HG03457 (cell line): ENCODE data around the gene C3orf33.

ENCODE experiments used
- ATAC-seq: cut with Tn5 transposase; IDR thresholded peaks from one replicate; pipeline ENCODE4 v1.9.1; 2021; ENCODE audit warnings: moderate number of reproducible peaks; ENCODE audit not compliant: unreplicated experiment

C3orf33 gene

GRCh38 chr3:155743606-155744005 lies 62.5 kb downstream of the C3orf33 start:
- ATAC-seq: no peak

- no peak for ATAC-seq
These were observed 63.6 kb downstream of the C3orf33 start for GRCh38 chr3:155742349-155742965.

- ATAC-seq: no peak
These were observed 64.5 kb downstream of the C3orf33 start for GRCh38 chr3:155741603-155742002.

GRCh38 chr3:155741101-155741500 lies 65.0 kb downstream of the C3orf33 start:
- no peak for ATAC-seq

- no peak for ATAC-seq
These were observed 66.9 kb downstream of the C3orf33 start for GRCh38 chr3:155739154-155739553.

GRCh38 chr3:155738580-155739076 lies 67.5 kb downstream of the C3orf33 start:
- no peak for ATAC-seq

- ATAC-seq: peak; percentile 97
These were observed 68.1 kb downstream of the C3orf33 start for GRCh38 chr3:155737844-155738460.

GRCh38 chr3:155736381-155736780 lies 69.7 kb downstream of the C3orf33 start:
- ATAC-seq: no peak

- ATAC-seq: no peak
These were observed 75.2 kb downstream of the C3orf33 start for GRCh38 chr3:155730843-155731242.

- no peak for ATAC-seq
These were observed 78.2 kb downstream of the C3orf33 start for GRCh38 chr3:155727836-155728235.

GRCh38 chr3:155714295-155714718 lies 91.8 kb downstream of the C3orf33 start:
- ATAC-seq: no peak
